Measurements from ENCODE around the gene GLDN. TPM values are rescaled to one million over a fixed set of nuclear protein-coding genes. Genes with fewer than 3 reads are reported as not detected.
"Not testable (repeated sequence)": the region's sequence is repeated elsewhere in the genome, so short reads cannot be mapped to it uniquely, and the experiment has no call there.

The GLDN gene

GRCh38 chr15:51438526-51438925 is 97.1 kb downstream of the GLDN start:
- no peaks in the 10 kb centered on the region for H3K36me3 ChIP-seq (ENCODE audit: insufficient read depth, low read length)
- H3K9ac ChIP-seq (ENCODE audit: low read depth, low read length): no peak overlapping the region
- H3K4me3 ChIP-seq (ENCODE audit: low read length): no peak overlapping the region
- peaks cover 6% of the 10 kb centered on the region for H3K27me3 ChIP-seq (ENCODE audit: control insufficient read depth, insufficient read depth, low read length)
- H3K4me2 ChIP-seq (ENCODE audit: low read length): no peak overlapping the region
- H3K4me1 ChIP-seq (ENCODE audit: control insufficient read depth, insufficient read depth, low read length): no peaks in the 10 kb centered on the region
- H3K9me3 ChIP-seq (replicated peaks; ENCODE audit: low read length): no peaks in the 10 kb centered on the region

GRCh38 chr15:51443282-51443914 is 101.9 kb downstream of the GLDN start:
- Histone ChIP-seq H3K9me3 (replicated peaks; ENCODE audit: low read length) (no peaks in the 10 kb centered on the region), H3K9ac (ENCODE audit: low read depth, low read length) (no peak overlapping the region), H3K36me3 (ENCODE audit: insufficient read depth, low read length) (no peaks in the 10 kb centered on the region), H3K27me3 (ENCODE audit: control insufficient read depth, insufficient read depth, low read length) (no peaks in the 10 kb centered on the region), H3K4me3 (ENCODE audit: low read length) (no peak overlapping the region), H3K4me1 (ENCODE audit: control insufficient read depth, insufficient read depth, low read length) (no peaks in the 10 kb centered on the region), H3K4me2 (ENCODE audit: low read length) (no peak overlapping the region)

GRCh38 chr15:51444112-51444511 is 102.7 kb downstream of the GLDN start:
- no peaks in the 10 kb centered on the region for H3K4me1 ChIP-seq (ENCODE audit: control insufficient read depth, insufficient read depth, low read length)
- H3K36me3 ChIP-seq (ENCODE audit: insufficient read depth, low read length): peaks cover 2% of the 10 kb centered on the region
- no peak overlapping the region for H3K9ac ChIP-seq (ENCODE audit: low read depth, low read length)
- no peaks in the 10 kb centered on the region for H3K9me3 ChIP-seq (replicated peaks; ENCODE audit: low read length)
- no peaks in the 10 kb centered on the region for H3K27me3 ChIP-seq (ENCODE audit: control insufficient read depth, insufficient read depth, low read length)
- H3K4me2 ChIP-seq (ENCODE audit: low read length): no peak overlapping the region
- H3K4me3 ChIP-seq (ENCODE audit: low read length): no peak overlapping the region

GRCh38 chr15:51444807-51445206 is 103.4 kb downstream of the GLDN start:
- H3K4me3 ChIP-seq (ENCODE audit: low read length): no peak overlapping the region
- H3K4me1 ChIP-seq (ENCODE audit: control insufficient read depth, insufficient read depth, low read length): no peaks in the 10 kb centered on the region
- H3K27me3 ChIP-seq (ENCODE audit: control insufficient read depth, insufficient read depth, low read length): no peaks in the 10 kb centered on the region
- peaks cover 6% of the 10 kb centered on the region for H3K36me3 ChIP-seq (ENCODE audit: insufficient read depth, low read length)
- H3K9ac ChIP-seq (ENCODE audit: low read depth, low read length): no peak overlapping the region
- no peak overlapping the region for H3K4me2 ChIP-seq (ENCODE audit: low read length)
- no peaks in the 10 kb centered on the region for H3K9me3 ChIP-seq (replicated peaks; ENCODE audit: low read length)

- not testable (repeated sequence) for H3K27me3 ChIP-seq (ENCODE audit: control insufficient read depth, insufficient read depth, low read length); H3K9ac ChIP-seq (ENCODE audit: low read depth, low read length); H3K36me3 ChIP-seq (ENCODE audit: insufficient read depth, low read length); H3K4me2 ChIP-seq (ENCODE audit: low read length); H3K4me1 ChIP-seq (ENCODE audit: control insufficient read depth, insufficient read depth, low read length); H3K4me3 ChIP-seq (ENCODE audit: low read length); H3K9me3 ChIP-seq (replicated peaks; ENCODE audit: low read length)
These were observed 104.7 kb downstream of the GLDN start for GRCh38 chr15:51446029-51446744.

- H3K36me3 ChIP-seq (ENCODE audit: insufficient read depth, low read length): peaks cover 9% of the 10 kb centered on the region
- no peak overlapping the region for H3K4me2 ChIP-seq (ENCODE audit: low read length)
- no peaks in the 10 kb centered on the region for H3K27me3 ChIP-seq (ENCODE audit: control insufficient read depth, insufficient read depth, low read length)
These were observed 106.6 kb downstream of the GLDN start for GRCh38 chr15:51447855-51448621.

GRCh38 chr15:51448622-51449399 is 107.4 kb downstream of the GLDN start:
- Histone ChIP-seq H3K4me1 (ENCODE audit: control insufficient read depth, insufficient read depth, low read length) (no peaks in the 10 kb centered on the region), H3K4me3 (ENCODE audit: low read length) (no peak overlapping the region), H3K4me2 (ENCODE audit: low read length) (no peak overlapping the region), H3K36me3 (ENCODE audit: insufficient read depth, low read length) (peaks cover 9% of the 10 kb centered on the region), H3K27me3 (ENCODE audit: control insufficient read depth, insufficient read depth, low read length) (no peaks in the 10 kb centered on the region), H3K9ac (ENCODE audit: low read depth, low read length) (no peak overlapping the region), H3K9me3 (replicated peaks; ENCODE audit: low read length) (no peaks in the 10 kb centered on the region)

More at GRCh38 chr15:51447855-51448621, 106.6 kb downstream of the GLDN start:
- Histone ChIP-seq H3K4me1 (ENCODE audit: control insufficient read depth, insufficient read depth, low read length) (no peaks in the 10 kb centered on the region), H3K4me3 (ENCODE audit: low read length) (no peak overlapping the region), H3K9ac (ENCODE audit: low read depth, low read length) (no peak overlapping the region), H3K9me3 (replicated peaks; ENCODE audit: low read length) (no peaks in the 10 kb centered on the region)

- no peaks in the 10 kb centered on the region for H3K4me1 ChIP-seq (ENCODE audit: control insufficient read depth, insufficient read depth, low read length)
- no peaks in the 10 kb centered on the region for H3K9me3 ChIP-seq (replicated peaks; ENCODE audit: low read length)
- no peaks in the 10 kb centered on the region for H3K27me3 ChIP-seq (ENCODE audit: control insufficient read depth, insufficient read depth, low read length)
- H3K4me3 ChIP-seq (ENCODE audit: low read length): no peak overlapping the region
- H3K4me2 ChIP-seq (ENCODE audit: low read length): no peak overlapping the region
- H3K9ac ChIP-seq (ENCODE audit: low read depth, low read length): no peak overlapping the region
- H3K36me3 ChIP-seq (ENCODE audit: insufficient read depth, low read length): peaks cover 11% of the 10 kb centered on the region
These were observed 108.5 kb downstream of the GLDN start for GRCh38 chr15:51450001-51450400.

Small RNA genes lying within 50 kb of the gene (small RNA-seq; reads per million reads assigned to genes)
- gene AC020891.4 (not detected), gene MIR7973-1 (not detected)

Measured in skeletal muscle satellite cell (primary cell).